Measurements from ENCODE around the gene TMPRSS4. TPM values are rescaled to one million over a fixed set of nuclear protein-coding genes. Genes with fewer than 3 reads are reported as not detected.
A peak's percentile ranks its signal among the peaks of the same experiment; 100 is the strongest.

Gene TMPRSS4
- total and polyA plus RNA-seq, 4 donors: 4.8 to 10.1 (median 8.7) TPM

DNA sequence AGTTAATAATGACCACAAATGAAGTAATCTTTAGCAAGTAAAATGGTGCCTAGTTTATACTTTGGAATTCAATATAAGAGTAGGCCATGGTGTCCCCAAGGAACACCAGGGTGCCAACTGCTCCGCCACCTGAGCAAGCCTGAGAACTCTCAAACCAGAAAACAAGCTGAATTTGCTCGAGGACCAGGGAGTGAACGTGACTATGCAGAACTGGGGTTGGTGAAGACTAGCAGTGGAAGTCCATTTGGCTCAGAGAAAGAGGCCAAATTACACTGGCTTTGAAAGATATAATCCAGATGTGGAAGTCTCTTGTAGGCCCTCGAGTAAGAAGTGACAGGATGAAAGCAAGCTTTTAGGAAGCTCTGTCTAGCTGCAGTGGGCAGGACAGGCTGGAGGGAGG, 18.6 kb downstream of the TMPRSS4 start:
- peaks cover 0 to 3% (median 0%) of the 10 kb centered on the region in 3 donors for H3K27me3 ChIP-seq (ENCODE audit: control insufficient read depth in 3 of 3, insufficient read depth in 3 of 3, low read length in 2 of 3)
- ATAC-seq (ENCODE audit: insufficient read depth, low FRiP score) (no peak), DNase-seq (no peak)
- no peak overlapping the region for H3K9ac ChIP-seq (ENCODE audit: insufficient read depth in 1 of 2, low read length in 2 of 2)
- no peaks in the 10 kb centered on the region for H3K36me3 ChIP-seq (ENCODE audit: control insufficient read depth in 4 of 4, insufficient read depth in 4 of 4, low read length in 4 of 4)
- no peaks in the 10 kb centered on the region for H3K9me3 ChIP-seq (ENCODE audit: control insufficient read depth in 4 of 4, insufficient read depth in 3 of 4, low read length in 3 of 4)
- peaks cover 0 to 3% (median 0%) of the 10 kb centered on the region in 5 donors for H3K4me1 ChIP-seq (ENCODE audit: control insufficient read depth in 5 of 5, insufficient read depth in 5 of 5, low read length in 5 of 5)
- 72% methylated on average over 4 of the region's 4 CpGs for WGBS, 2 donors
- TF ChIP-seq, protein P1, sequence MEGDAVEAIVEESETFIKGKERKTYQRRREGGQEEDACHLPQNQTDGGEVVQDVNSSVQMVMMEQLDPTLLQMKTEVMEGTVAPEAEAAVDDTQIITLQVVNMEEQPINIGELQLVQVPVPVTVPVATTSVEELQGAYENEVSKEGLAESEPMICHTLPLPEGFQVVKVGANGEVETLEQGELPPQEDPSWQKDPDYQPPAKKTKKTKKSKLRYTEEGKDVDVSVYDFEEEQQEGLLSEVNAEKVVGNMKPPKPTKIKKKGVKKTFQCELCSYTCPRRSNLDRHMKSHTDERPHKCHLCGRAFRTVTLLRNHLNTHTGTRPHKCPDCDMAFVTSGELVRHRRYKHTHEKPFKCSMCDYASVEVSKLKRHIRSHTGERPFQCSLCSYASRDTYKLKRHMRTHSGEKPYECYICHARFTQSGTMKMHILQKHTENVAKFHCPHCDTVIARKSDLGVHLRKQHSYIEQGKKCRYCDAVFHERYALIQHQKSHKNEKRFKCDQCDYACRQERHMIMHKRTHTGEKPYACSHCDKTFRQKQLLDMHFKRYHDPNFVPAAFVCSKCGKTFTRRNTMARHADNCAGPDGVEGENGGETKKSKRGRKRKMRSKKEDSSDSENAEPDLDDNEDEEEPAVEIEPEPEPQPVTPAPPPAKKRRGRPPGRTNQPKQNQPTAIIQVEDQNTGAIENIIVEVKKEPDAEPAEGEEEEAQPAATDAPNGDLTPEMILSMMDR (IDR thresholded peaks at IDR 0.05; ENCODE audit: control extremely low read depth, extremely low read depth): no peak
- no peak overlapping the region for H3K27ac ChIP-seq (ENCODE audit: low read depth in 1 of 2, low read length in 1 of 2)
- H3K4me3 ChIP-seq: no peak overlapping the region

DNA sequence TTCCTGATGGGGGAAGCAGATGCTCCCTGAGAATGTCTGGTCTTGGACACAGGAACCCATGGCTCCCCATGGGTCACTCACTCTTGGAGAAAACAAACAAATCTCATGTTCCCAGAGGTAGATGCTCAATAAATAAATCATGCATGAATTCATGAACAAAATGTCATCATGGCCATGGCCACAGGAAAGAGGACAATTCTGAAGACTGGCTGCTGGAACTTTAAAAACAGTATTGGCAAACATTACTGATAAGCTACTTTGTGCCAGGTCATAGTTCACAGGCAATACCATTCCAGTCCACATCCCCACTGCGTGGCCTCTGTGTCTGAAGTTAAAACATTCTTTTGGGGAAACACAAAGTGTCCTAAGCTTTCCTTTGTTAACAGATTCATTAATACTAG, 19.1 kb downstream of the TMPRSS4 start:
- TF ChIP-seq, protein P1 (IDR thresholded peaks at IDR 0.05; ENCODE audit: control extremely low read depth, extremely low read depth): no peak
- WGBS, 2 donors: 45 to 61% methylated on average over 1 of the region's 1 CpG
- no peak for ATAC-seq (ENCODE audit: insufficient read depth, low FRiP score)
- DNase-seq: no peak
- H3K9ac ChIP-seq (ENCODE audit: insufficient read depth in 1 of 2, low read length in 2 of 2): no peak overlapping the region
- H3K36me3 ChIP-seq (ENCODE audit: control insufficient read depth in 4 of 4, insufficient read depth in 4 of 4, low read length in 4 of 4): no peaks in the 10 kb centered on the region
- no peaks in the 10 kb centered on the region for H3K9me3 ChIP-seq (ENCODE audit: control insufficient read depth in 4 of 4, insufficient read depth in 3 of 4, low read length in 3 of 4)
- H3K27me3 ChIP-seq (ENCODE audit: control insufficient read depth in 3 of 3, insufficient read depth in 3 of 3, low read length in 2 of 3): peaks cover 0 to 3% (median 0%) of the 10 kb centered on the region in 3 donors
- no peak overlapping the region for H3K4me3 ChIP-seq
- no peak overlapping the region for H3K27ac ChIP-seq (ENCODE audit: low read depth in 1 of 2, low read length in 1 of 2)
- H3K4me1 ChIP-seq (ENCODE audit: control insufficient read depth in 5 of 5, insufficient read depth in 5 of 5, low read length in 5 of 5): peaks cover 0 to 3% (median 0%) of the 10 kb centered on the region in 5 donors

DNA sequence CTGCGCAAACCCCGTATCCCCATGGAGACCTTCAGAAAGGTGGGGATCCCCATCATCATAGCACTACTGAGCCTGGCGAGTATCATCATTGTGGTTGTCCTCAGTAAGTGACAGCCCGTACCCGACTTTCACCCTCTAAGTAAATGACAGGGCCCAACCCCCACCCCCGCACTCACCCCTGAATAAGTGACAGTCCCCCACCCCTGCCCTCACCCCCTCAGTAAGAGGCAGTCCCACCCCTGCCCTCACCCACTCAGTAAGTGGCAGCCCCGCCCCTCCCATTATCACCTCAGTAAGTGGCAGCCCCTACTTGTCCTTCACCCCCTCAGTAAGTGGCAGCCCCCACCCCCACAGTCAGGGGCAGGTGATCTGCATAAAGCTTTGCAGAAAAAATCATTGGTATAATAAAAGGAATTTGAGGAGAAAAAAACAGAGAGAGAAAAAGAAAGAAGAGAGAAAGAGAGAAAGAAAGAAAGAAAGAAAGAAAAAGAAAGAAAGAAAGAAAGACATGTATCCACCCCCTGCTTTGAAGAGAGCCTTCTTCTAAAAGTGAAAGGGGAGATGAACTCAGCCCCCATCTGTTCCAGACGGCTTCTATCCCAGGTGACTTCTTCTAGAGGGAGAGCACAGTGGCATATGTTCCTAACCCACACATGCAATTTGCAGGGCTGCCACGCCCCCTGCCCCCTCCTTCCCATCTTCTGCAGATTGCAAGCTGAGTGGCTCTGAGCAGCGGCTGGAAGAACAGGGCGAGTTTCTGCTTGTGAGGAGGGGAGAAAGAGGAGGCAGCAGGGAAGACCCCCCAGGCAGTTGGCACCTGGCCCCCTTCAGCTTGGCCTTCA, 22.3 kb downstream of the TMPRSS4 start:
- H3K9ac ChIP-seq (ENCODE audit: insufficient read depth in 1 of 2, low read length in 2 of 2): no peak overlapping the region
- H3K4me3 ChIP-seq: no peak overlapping the region
- peaks cover 0 to 3% (median 0%) of the 10 kb centered on the region in 5 donors for H3K4me1 ChIP-seq (ENCODE audit: control insufficient read depth in 5 of 5, insufficient read depth in 5 of 5, low read length in 5 of 5)
- peaks cover 0 to 3% (median 0%) of the 10 kb centered on the region in 3 donors for H3K27me3 ChIP-seq (ENCODE audit: control insufficient read depth in 3 of 3, insufficient read depth in 3 of 3, low read length in 2 of 3)
- WGBS, 2 donors: 67 to 72% methylated on average over 11 of the region's 11 CpGs
- no peaks in the 10 kb centered on the region for H3K9me3 ChIP-seq (ENCODE audit: control insufficient read depth in 4 of 4, insufficient read depth in 3 of 4, low read length in 3 of 4)
- ATAC-seq (ENCODE audit: insufficient read depth, low FRiP score): no peak
- TF ChIP-seq, protein P1 (IDR thresholded peaks at IDR 0.05; ENCODE audit: control extremely low read depth, extremely low read depth): no peak
- H3K36me3 ChIP-seq (ENCODE audit: control insufficient read depth in 4 of 4, insufficient read depth in 4 of 4, low read length in 4 of 4): no peaks in the 10 kb centered on the region
- DNase-seq: peak in 1 of 3 donors; percentile 25
- H3K27ac ChIP-seq (ENCODE audit: low read depth in 1 of 2, low read length in 1 of 2): no peak overlapping the region
